SK-MEL-5 (cell line): ENCODE measurements around the gene SC5D. TPM values are rescaled to one million over a fixed set of nuclear protein-coding genes. Genes with fewer than 3 reads are reported as not detected.

Source experiments
- DNase-seq: peaks from one replicate; pipeline ENCODE4 v3.0.0-alpha.2; 2016; ENCODE audit warnings: low read depth, low spot score
- in situ Hi-C: cut with HindIII; loops from 2 replicates; pipeline ENCODE4 v1.10.0; 2016; ENCODE audit warnings: low sequenced_read_pairs, high pct_unique_total_duplicates, low pct_unique_long_range_greater_than_20kb
- total RNA-seq: library from RNA; depleted of rRNA; stranded (reverse); fragments of >200 nt; shearing (Covaris generic); gene quantifications from 2 replicates; pipeline ENCODE4 v1.2.3, GENCODE V29; 2014; rRNA removed

The SC5D gene
- total RNA-seq, 1 experiment from 2014 or later: 44.9 TPM

- no peak for DNase-seq
- in situ Hi-C loops: no loop called here
These were observed 49.0 kb downstream of the SC5D start for GRCh38 chr11:121341609-121342008.

- in situ Hi-C loops: no loop called here
- DNase-seq: no peak
These were observed 52.3 kb downstream of the SC5D start for GRCh38 chr11:121344824-121345223.

- in situ Hi-C loops: no loop called here
- DNase-seq: no peak
These were observed 54.5 kb downstream of the SC5D start for GRCh38 chr11:121347094-121347493.

- no peak for DNase-seq
These were observed 55.2 kb downstream of the SC5D start for GRCh38 chr11:121347813-121348212.

DNA sequence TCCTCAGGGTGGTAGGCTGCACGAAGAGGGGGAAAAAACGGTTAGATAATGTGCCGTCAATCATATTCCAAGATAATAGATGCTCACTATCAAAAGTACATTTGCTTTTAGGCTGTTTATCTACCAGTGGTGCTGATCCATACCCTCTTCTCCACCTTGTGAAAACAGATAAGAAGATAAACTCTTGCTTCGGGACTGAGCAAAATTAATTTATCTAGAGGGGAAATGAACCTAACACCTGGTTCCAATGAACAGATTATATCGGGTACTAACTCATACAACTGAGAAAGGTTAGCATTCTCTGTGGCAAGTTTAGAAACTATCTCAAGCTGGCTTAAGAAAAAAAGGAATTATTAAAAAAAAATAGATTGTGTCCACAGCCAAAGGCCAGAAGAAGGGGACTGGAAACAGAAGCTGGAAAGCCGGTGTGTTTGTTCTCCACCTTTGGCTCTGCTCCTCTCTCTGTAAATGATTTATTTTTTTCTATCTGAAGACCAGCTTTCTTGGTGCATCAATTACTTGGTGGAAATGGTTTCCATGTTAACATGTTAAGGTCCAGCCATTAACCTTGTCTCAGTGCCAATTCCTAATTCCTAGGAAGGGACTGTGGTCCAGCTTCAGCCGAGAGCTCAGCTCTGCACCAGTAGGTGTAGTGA, 55.8 kb downstream of the SC5D start:
- no peak for DNase-seq
- in situ Hi-C loops: no loop called here

More at GRCh38 chr11:121347813-121348212, 55.2 kb downstream of the SC5D start:
- in situ Hi-C loops: no loop called here

GRCh38 chr11:121349790-121350189, 57.2 kb downstream of the SC5D start:
- in situ Hi-C loops: no loop called here
- DNase-seq: no peak

DNA sequence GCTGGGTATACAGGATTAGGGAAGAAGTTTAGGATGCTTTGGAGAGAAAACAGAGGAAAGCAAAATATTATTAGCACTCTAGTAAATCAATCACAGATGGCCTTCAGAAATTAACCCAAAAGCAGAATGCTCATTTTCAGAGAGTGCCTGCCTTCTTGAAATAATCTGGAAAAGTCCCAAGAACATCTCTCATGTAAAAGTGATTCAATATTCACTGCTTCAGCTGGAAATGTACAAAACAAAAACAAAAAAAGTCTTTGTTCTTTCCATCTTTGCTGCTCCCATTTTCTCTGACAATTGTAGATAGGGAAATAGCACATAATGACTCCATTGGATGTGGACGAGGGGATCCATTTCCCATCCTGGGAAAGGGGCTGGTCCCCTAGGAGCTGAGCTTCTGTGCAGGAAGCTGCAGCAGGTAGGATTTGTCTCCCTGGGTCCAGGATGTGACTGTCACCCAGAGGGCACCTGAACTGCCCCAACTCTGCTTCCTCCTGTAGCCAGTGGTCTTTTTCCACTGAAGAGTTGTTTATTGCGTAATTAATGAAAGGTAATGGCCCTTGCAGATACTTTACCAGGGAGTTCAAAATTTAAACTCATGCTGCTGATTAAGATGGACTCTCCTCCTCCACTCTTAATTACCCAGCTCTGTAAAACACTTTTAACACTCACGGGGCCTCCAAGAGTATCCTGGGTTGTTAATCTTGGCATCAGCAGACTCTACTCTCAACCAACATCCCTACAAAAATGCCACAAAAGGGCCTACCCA, 57.9 kb downstream of the SC5D start:
- DNase-seq: no peak
- in situ Hi-C loops: no loop called here

- in situ Hi-C loops: no loop called here
- DNase-seq: no peak
These were observed 58.6 kb downstream of the SC5D start for GRCh38 chr11:121351083-121351630.

- DNase-seq: no peak
- in situ Hi-C loops: no loop called here
These were observed 59.8 kb downstream of the SC5D start for GRCh38 chr11:121352251-121352891.

- in situ Hi-C loops: no loop called here
- no peak for DNase-seq
These were observed 61.6 kb downstream of the SC5D start for GRCh38 chr11:121354192-121354591.

DNA sequence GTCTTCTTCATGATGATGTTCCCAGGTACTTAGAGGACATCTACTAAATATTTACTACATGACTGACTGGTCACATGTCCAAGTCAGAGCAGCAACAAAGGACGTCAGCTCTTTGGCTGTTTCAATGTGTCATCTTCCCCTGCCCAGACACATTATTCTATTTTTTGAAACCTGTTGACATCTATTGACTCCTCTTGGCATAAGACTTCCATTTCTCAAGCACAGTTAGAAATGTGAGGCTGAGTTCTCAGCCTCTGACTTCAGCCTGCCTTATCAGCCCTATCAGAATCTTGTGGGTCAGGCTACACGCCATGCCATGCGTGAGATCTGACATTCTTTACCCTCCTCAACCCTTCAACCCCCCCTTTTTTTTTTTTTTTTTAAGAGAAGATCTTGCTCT, 63.8 kb downstream of the SC5D start:
- in situ Hi-C loops: no loop called here
- no peak for DNase-seq

Other genes starting within 250 kb of the SC5D start
- gene TECTA, start 191.5 kb upstream of the SC5D start, total RNA-seq: 0.03 and 0.11 TPM in 2 replicates
- 37.6 and 45.0 TPM in 2 replicates for gene SORL1, start 159.5 kb downstream of the SC5D start, total RNA-seq